Measurements from ENCODE around the gene PARD3.

Gene PARD3

DNA sequence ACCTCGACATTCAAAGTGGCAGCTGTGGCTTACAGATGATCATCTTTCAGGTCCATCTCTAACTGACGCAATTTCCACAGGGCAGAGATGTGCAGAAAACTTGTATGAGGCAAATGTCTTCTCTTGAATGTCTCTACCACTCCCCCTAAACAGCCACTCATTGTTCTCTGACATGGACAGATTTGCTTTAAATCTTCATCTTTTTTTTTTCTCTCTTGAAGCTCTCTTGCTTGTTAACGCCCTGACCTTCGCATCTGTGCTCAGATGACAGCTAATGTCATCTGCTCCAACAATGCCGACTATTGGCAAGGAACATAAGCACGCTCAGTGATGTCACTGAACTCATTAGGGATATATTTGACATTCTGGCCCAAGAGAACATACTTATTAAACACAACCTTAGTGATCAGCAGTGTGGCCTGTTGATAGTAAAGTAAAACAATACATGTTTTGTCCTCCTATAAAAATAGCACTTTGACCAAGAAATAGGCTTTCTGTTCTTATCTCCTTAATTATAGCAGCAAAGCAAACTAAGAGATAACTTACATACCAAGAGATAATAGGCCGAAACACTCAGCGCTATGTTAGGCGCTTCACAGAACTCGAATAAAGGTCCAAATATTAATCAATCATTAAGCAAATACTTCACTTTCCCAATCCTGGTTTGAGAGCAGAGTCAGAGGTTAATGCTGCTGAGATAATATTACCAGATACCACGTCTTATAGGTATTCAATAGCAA lies 583.5 kb downstream of the PARD3 start:
- Histone ChIP-seq H3K4me3 (ENCODE audit: low read depth in 1 of 2, low read length in 2 of 2) (no peak overlapping the region), H3K9me3 (ENCODE audit: control insufficient read depth in 1 of 2, low read length in 2 of 2) (no peaks in the 10 kb centered on the region), H3K27ac (ENCODE audit: low read length) (no peak overlapping the region), H3K36me3 (ENCODE audit: control insufficient read depth in 1 of 2, insufficient read depth in 2 of 2, low read length in 2 of 2) (no peaks in the 10 kb centered on the region), H3K27me3 (ENCODE audit: low read depth, low read length) (no peaks in the 10 kb centered on the region), H3K4me1 (ENCODE audit: control insufficient read depth in 1 of 2, insufficient read depth in 2 of 2, low read length in 2 of 2) (no peaks in the 10 kb centered on the region)

DNA sequence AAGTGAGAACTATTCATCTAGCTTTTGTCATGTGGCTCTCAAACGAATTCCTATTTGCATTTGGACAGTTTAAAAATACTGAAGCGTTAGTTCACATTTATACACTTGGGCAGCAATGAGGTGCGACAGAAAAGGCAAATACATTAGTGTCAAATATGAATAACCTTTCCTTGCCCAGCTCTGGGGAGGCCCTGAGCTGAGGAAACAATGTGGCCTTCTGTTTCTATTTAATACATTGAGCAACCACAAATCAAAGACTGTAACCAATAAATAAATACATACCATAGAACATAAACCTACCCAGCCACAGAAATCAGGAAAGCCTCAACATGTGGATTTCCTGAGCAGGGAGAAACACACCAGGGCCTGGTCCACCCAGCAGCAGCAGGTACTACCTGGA lies 585.2 kb downstream of the PARD3 start:
- no peaks in the 10 kb centered on the region for H3K4me1 ChIP-seq (ENCODE audit: control insufficient read depth in 1 of 2, insufficient read depth in 2 of 2, low read length in 2 of 2)

GRCh38 chr10:34228066-34228465 lies 587.0 kb downstream of the PARD3 start:
- no peak overlapping the region for H3K27ac ChIP-seq (ENCODE audit: low read length)
- no peaks in the 10 kb centered on the region for H3K9me3 ChIP-seq (ENCODE audit: control insufficient read depth in 1 of 2, low read length in 2 of 2)
- no peak overlapping the region for H3K4me3 ChIP-seq (ENCODE audit: low read depth in 1 of 2, low read length in 2 of 2)
- H3K4me1 ChIP-seq (ENCODE audit: control insufficient read depth in 1 of 2, insufficient read depth in 2 of 2, low read length in 2 of 2), result no peaks in the 10 kb centered on the region
- no peaks in the 10 kb centered on the region for H3K27me3 ChIP-seq (ENCODE audit: low read depth, low read length)
- no peaks in the 10 kb centered on the region for H3K36me3 ChIP-seq (ENCODE audit: control insufficient read depth in 1 of 2, insufficient read depth in 2 of 2, low read length in 2 of 2)

More for the DNA sequence above, 585.2 kb downstream of the PARD3 start:
- H3K27ac ChIP-seq (ENCODE audit: low read length), result no peak overlapping the region
- H3K36me3 ChIP-seq (ENCODE audit: control insufficient read depth in 1 of 2, insufficient read depth in 2 of 2, low read length in 2 of 2), result no peaks in the 10 kb centered on the region
- H3K27me3 ChIP-seq (ENCODE audit: low read depth, low read length), result no peaks in the 10 kb centered on the region
- no peak overlapping the region for H3K4me3 ChIP-seq (ENCODE audit: low read depth in 1 of 2, low read length in 2 of 2)
- no peaks in the 10 kb centered on the region for H3K9me3 ChIP-seq (ENCODE audit: control insufficient read depth in 1 of 2, low read length in 2 of 2)

- H3K36me3 ChIP-seq (ENCODE audit: control insufficient read depth in 1 of 2, insufficient read depth in 2 of 2, low read length in 2 of 2), result no peaks in the 10 kb centered on the region
- no peak overlapping the region for H3K27ac ChIP-seq (ENCODE audit: low read length)
- H3K9me3 ChIP-seq (ENCODE audit: control insufficient read depth in 1 of 2, low read length in 2 of 2), result no peaks in the 10 kb centered on the region
- H3K4me1 ChIP-seq (ENCODE audit: control insufficient read depth in 1 of 2, insufficient read depth in 2 of 2, low read length in 2 of 2), result no peaks in the 10 kb centered on the region
- H3K4me3 ChIP-seq (ENCODE audit: low read depth in 1 of 2, low read length in 2 of 2), result no peak overlapping the region
- no peaks in the 10 kb centered on the region for H3K27me3 ChIP-seq (ENCODE audit: low read depth, low read length)
Measured at GRCh38 chr10:34224639-34225038, 590.5 kb downstream of the PARD3 start.

DNA sequence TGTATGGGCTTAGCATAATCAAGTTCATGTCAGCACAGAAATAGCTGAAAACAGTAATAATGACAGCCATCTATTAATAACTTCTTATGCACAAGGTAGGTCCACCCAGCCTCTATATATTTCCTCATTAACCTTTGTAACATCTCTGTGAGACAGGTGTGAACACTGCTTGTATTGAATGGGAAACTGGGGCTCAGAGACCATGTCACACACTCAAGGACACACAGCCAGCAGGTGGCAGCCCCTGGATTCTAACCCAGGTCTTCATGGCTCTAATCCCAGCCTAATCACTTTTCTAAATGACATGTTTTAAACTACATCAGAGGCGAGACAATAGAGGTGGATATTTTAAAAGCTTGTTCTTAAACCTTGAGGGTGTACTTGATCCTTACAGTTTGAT lies 591.4 kb downstream of the PARD3 start:
- Histone ChIP-seq H3K27me3 (ENCODE audit: low read depth, low read length) (no peaks in the 10 kb centered on the region), H3K4me1 (ENCODE audit: control insufficient read depth in 1 of 2, insufficient read depth in 2 of 2, low read length in 2 of 2) (no peaks in the 10 kb centered on the region), H3K9me3 (ENCODE audit: control insufficient read depth in 1 of 2, low read length in 2 of 2) (no peaks in the 10 kb centered on the region), H3K27ac (ENCODE audit: low read length) (no peak overlapping the region), H3K36me3 (ENCODE audit: control insufficient read depth in 1 of 2, insufficient read depth in 2 of 2, low read length in 2 of 2) (no peaks in the 10 kb centered on the region), H3K4me3 (ENCODE audit: low read depth in 1 of 2, low read length in 2 of 2) (no peak overlapping the region)

- Histone ChIP-seq H3K9me3 (ENCODE audit: control insufficient read depth in 1 of 2, low read length in 2 of 2) (no peaks in the 10 kb centered on the region), H3K4me1 (ENCODE audit: control insufficient read depth in 1 of 2, insufficient read depth in 2 of 2, low read length in 2 of 2) (no peaks in the 10 kb centered on the region), H3K27ac (ENCODE audit: low read length) (no peak overlapping the region), H3K4me3 (ENCODE audit: low read depth in 1 of 2, low read length in 2 of 2) (no peak overlapping the region), H3K36me3 (ENCODE audit: control insufficient read depth in 1 of 2, insufficient read depth in 2 of 2, low read length in 2 of 2) (no peaks in the 10 kb centered on the region), H3K27me3 (ENCODE audit: low read depth, low read length) (no peaks in the 10 kb centered on the region)
Measured at GRCh38 chr10:34222359-34222758, 592.7 kb downstream of the PARD3 start.

- H3K27ac ChIP-seq (ENCODE audit: low read length), result no peak overlapping the region
Measured at GRCh38 chr10:34219753-34220548, 595.1 kb downstream of the PARD3 start.

GRCh38 chr10:34217524-34217923 lies 597.6 kb downstream of the PARD3 start:
- Histone ChIP-seq H3K4me3 (ENCODE audit: low read depth in 1 of 2, low read length in 2 of 2) (no peak overlapping the region), H3K27me3 (ENCODE audit: low read depth, low read length) (no peaks in the 10 kb centered on the region), H3K36me3 (ENCODE audit: control insufficient read depth in 1 of 2, insufficient read depth in 2 of 2, low read length in 2 of 2) (no peaks in the 10 kb centered on the region), H3K27ac (ENCODE audit: low read length) (no peak overlapping the region), H3K9me3 (ENCODE audit: control insufficient read depth in 1 of 2, low read length in 2 of 2) (no peaks in the 10 kb centered on the region), H3K4me1 (ENCODE audit: control insufficient read depth in 1 of 2, insufficient read depth in 2 of 2, low read length in 2 of 2) (peaks cover 0 to 6% of the 10 kb centered on the region in 2 donors)

More at GRCh38 chr10:34219753-34220548, 595.1 kb downstream of the PARD3 start:
- H3K36me3 ChIP-seq (ENCODE audit: control insufficient read depth in 1 of 2, insufficient read depth in 2 of 2, low read length in 2 of 2), result no peaks in the 10 kb centered on the region
- H3K9me3 ChIP-seq (ENCODE audit: control insufficient read depth in 1 of 2, low read length in 2 of 2), result no peaks in the 10 kb centered on the region
- H3K4me3 ChIP-seq (ENCODE audit: low read depth in 1 of 2, low read length in 2 of 2), result no peak overlapping the region
- H3K4me1 ChIP-seq (ENCODE audit: control insufficient read depth in 1 of 2, insufficient read depth in 2 of 2, low read length in 2 of 2), result peaks cover 0 to 6% of the 10 kb centered on the region in 2 donors
- no peaks in the 10 kb centered on the region for H3K27me3 ChIP-seq (ENCODE audit: low read depth, low read length)

DNA sequence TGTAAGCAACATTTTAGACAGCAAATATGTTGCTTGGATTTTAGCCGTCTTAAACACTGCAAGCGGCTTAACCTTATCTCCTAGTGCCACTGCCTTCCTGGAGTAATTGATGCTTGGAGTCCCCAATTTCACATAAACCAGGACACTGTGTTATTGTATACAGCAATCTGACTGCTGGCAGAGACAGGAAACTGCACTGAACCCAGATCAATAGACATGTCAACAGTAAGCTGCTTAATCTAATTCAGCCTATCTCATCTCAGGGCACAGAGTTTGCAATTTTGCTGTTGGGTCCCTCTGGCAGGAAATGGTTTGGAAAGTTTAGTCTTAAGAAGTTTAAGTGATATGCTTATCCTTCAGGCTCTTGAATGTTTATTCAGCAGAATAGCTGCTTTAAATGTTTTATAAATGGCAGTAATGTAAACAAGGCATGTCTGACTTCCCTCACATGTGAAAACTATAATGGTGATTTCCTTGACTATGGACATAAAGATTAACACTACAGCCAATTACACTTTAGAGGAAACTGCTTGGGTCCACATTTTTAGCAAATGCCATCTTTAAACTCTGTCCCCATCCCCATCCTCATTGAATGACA lies 598.6 kb downstream of the PARD3 start:
- peaks cover 0 to 6% of the 10 kb centered on the region in 2 donors for H3K4me1 ChIP-seq (ENCODE audit: control insufficient read depth in 1 of 2, insufficient read depth in 2 of 2, low read length in 2 of 2)
- no peaks in the 10 kb centered on the region for H3K36me3 ChIP-seq (ENCODE audit: control insufficient read depth in 1 of 2, insufficient read depth in 2 of 2, low read length in 2 of 2)
- H3K27ac ChIP-seq (ENCODE audit: low read length), result no peak overlapping the region
- H3K4me3 ChIP-seq (ENCODE audit: low read depth in 1 of 2, low read length in 2 of 2), result no peak overlapping the region
- H3K27me3 ChIP-seq (ENCODE audit: low read depth, low read length), result no peaks in the 10 kb centered on the region
- no peaks in the 10 kb centered on the region for H3K9me3 ChIP-seq (ENCODE audit: control insufficient read depth in 1 of 2, low read length in 2 of 2)

DNA sequence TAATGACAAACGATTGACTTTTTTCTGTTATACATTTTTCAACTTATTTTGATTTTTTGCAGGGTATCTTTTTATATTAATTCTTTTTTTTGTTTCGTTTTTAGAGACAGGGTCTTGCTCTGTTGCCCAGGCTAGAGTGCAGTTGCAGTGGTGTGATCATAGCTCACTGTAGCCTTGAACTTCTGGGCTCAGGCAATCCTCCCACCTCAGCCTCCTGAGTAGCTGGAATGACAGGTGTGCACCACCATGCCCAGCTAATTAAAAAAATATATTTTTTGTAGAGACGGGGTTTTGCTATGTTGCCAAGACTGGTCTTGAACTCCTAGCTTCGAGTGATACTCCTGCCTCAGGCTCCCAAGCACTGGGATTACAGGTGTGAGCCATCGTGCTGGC lies 601.3 kb downstream of the PARD3 start:
- no peaks in the 10 kb centered on the region for H3K27me3 ChIP-seq (ENCODE audit: low read depth, low read length)
- no peaks in the 10 kb centered on the region for H3K9me3 ChIP-seq (ENCODE audit: control insufficient read depth in 1 of 2, low read length in 2 of 2)
- peaks cover 0 to 6% of the 10 kb centered on the region in 2 donors for H3K4me1 ChIP-seq (ENCODE audit: control insufficient read depth in 1 of 2, insufficient read depth in 2 of 2, low read length in 2 of 2)
- H3K4me3 ChIP-seq (ENCODE audit: low read depth in 1 of 2, low read length in 2 of 2), result no peak overlapping the region
- H3K27ac ChIP-seq (ENCODE audit: low read length), result no peak overlapping the region
- H3K36me3 ChIP-seq (ENCODE audit: control insufficient read depth in 1 of 2, insufficient read depth in 2 of 2, low read length in 2 of 2), result no peaks in the 10 kb centered on the region

GRCh38 chr10:34213193-34213804 lies 601.8 kb downstream of the PARD3 start:
- Histone ChIP-seq H3K4me1 (ENCODE audit: control insufficient read depth in 1 of 2, insufficient read depth in 2 of 2, low read length in 2 of 2) (peaks cover 0 to 6% of the 10 kb centered on the region in 2 donors), H3K4me3 (ENCODE audit: low read depth in 1 of 2, low read length in 2 of 2) (no peak overlapping the region), H3K9me3 (ENCODE audit: control insufficient read depth in 1 of 2, low read length in 2 of 2) (no peaks in the 10 kb centered on the region), H3K36me3 (ENCODE audit: control insufficient read depth in 1 of 2, insufficient read depth in 2 of 2, low read length in 2 of 2) (no peaks in the 10 kb centered on the region), H3K27me3 (ENCODE audit: low read depth, low read length) (no peaks in the 10 kb centered on the region), H3K27ac (ENCODE audit: low read length) (no peak overlapping the region)

All from muscle layer of duodenum (tissue), 2 donors.